H9 (cell line): ENCODE measurements around the gene FJX1. TPM values are rescaled to one million over a fixed set of nuclear protein-coding genes. Genes with fewer than 3 reads are reported as not detected.

Experiments
- DNase-seq: peaks from one replicate; pipeline ENCODE4 v3.0.0-alpha.2; 2017
- H2AFZ ChIP-seq: one replicate; pipeline ENCODE4 v1.6.1; 2013; ENCODE audit warnings: mild to moderate bottlenecking, low read length, control low read depth, moderate library complexity
- H2AK5ac ChIP-seq: 2 replicates; pipeline ENCODE4 v1.6.1; 2013; ENCODE audit warnings: low read length, control low read depth, mixed read lengths; ENCODE audit not compliant: insufficient read length
- H2BK120ac ChIP-seq: one replicate; pipeline ENCODE4 v1.6.1; 2013; ENCODE audit warnings: low read depth, mild to moderate bottlenecking, low read length, control low read depth, inconsistent platforms; ENCODE audit not compliant: poor library complexity, severe bottlenecking
- H2BK12ac ChIP-seq: 2 replicates; pipeline ENCODE4 v1.6.1; 2013; ENCODE audit warnings: low read length, control low read depth, mixed read lengths, low read depth; ENCODE audit not compliant: insufficient read length
- H2BK15ac ChIP-seq: 2 replicates; pipeline ENCODE4 v1.6.1; 2013; ENCODE audit warnings: low read depth, low read length, control low read depth
- H2BK20ac ChIP-seq: one replicate; pipeline ENCODE4 v1.6.1; 2013; ENCODE audit warnings: low read depth, mild to moderate bottlenecking, low read length, control low read depth, inconsistent platforms; ENCODE audit not compliant: poor library complexity, severe bottlenecking
- H2BK5ac ChIP-seq: 2 replicates; pipeline ENCODE4 v1.6.1; 2013; ENCODE audit warnings: low read length, control low read depth, mixed read lengths; ENCODE audit not compliant: insufficient read length
- H3K14ac ChIP-seq: 2 replicates; pipeline ENCODE4 v1.6.1; 2013; ENCODE audit warnings: low read length, control low read depth; ENCODE audit not compliant: insufficient read depth
- H3K18ac ChIP-seq: 2 replicates; pipeline ENCODE4 v1.6.1; 2013; ENCODE audit warnings: low read depth, mild to moderate bottlenecking, mixed read lengths, low read length, control low read depth; ENCODE audit not compliant: insufficient read length
- H3K23ac ChIP-seq: 2 replicates; pipeline ENCODE4 v1.6.1; 2013; ENCODE audit warnings: low read length, control low read depth, mixed read lengths, low read depth; ENCODE audit not compliant: insufficient read length
- H3K23me2 ChIP-seq: 2 replicates; pipeline ENCODE4 v1.6.1; 2013; ENCODE audit warnings: low read depth, mild to moderate bottlenecking, mixed read lengths, low read length, control low read depth; ENCODE audit not compliant: insufficient read length, poor library complexity, severe bottlenecking
- H3K27ac ChIP-seq: 2 replicates; pipeline ENCODE4 v1.5.1; 2013; ENCODE audit warnings: low read length, control low read depth, mixed read lengths, low read depth; ENCODE audit not compliant: insufficient read length
- H3K27me3 ChIP-seq: 2 replicates; pipeline ENCODE4 v1.6.1; 2013; ENCODE audit warnings: low read length, control low read depth, inconsistent platforms; ENCODE audit not compliant: insufficient read depth
- H3K4ac ChIP-seq: 2 replicates; pipeline ENCODE4 v1.6.1; 2013; ENCODE audit warnings: low read depth, mild to moderate bottlenecking, control low read depth, inconsistent platforms, low read length, moderate library complexity
- H3K4me1 ChIP-seq: 2 replicates; pipeline ENCODE4 v1.6.1; 2013; ENCODE audit warnings: low read length, control low read depth, inconsistent platforms; ENCODE audit not compliant: insufficient read depth
- H3K4me2 ChIP-seq: 2 replicates; pipeline ENCODE4 v1.6.1; 2013; ENCODE audit warnings: low read length, control low read depth, mixed read lengths; ENCODE audit not compliant: insufficient read length, insufficient read depth
- H3K56ac ChIP-seq: 2 replicates; pipeline ENCODE4 v1.6.1; 2013; ENCODE audit warnings: low read depth, mild to moderate bottlenecking, mixed read lengths, low read length, control low read depth; ENCODE audit not compliant: insufficient read length
- H3K79me1 ChIP-seq: 2 replicates; pipeline ENCODE4 v1.6.1; 2013; ENCODE audit warnings: low read depth, mild to moderate bottlenecking, moderate library complexity, low read length, control low read depth, inconsistent platforms; ENCODE audit not compliant: insufficient read depth, poor library complexity, severe bottlenecking
- H3K79me2 ChIP-seq: 2 replicates; pipeline ENCODE4 v1.6.1; 2013; ENCODE audit warnings: low read length, control low read depth, inconsistent platforms; ENCODE audit not compliant: insufficient read depth
- H3K9ac ChIP-seq: 2 replicates; pipeline ENCODE4 v1.6.1; 2013; ENCODE audit warnings: low read length, control low read depth, mixed read lengths; ENCODE audit not compliant: insufficient read length; ENCODE audit errors: extremely low read depth
- H3K9me3 ChIP-seq: one replicate; pipeline ENCODE4 v1.6.1; 2013; ENCODE audit warnings: low read depth, low read length, inconsistent platforms; ENCODE audit not compliant: control insufficient read depth
- H3T11ph ChIP-seq: one replicate; pipeline ENCODE4 v1.6.1; 2013; ENCODE audit warnings: mild to moderate bottlenecking, low read length, control low read depth, inconsistent platforms
- H4K20me1 ChIP-seq: one replicate; pipeline ENCODE4 v1.6.1; 2013; ENCODE audit not compliant: control insufficient read depth, insufficient read length, insufficient read depth
- H4K5ac ChIP-seq: 2 replicates; pipeline ENCODE4 v1.6.1; 2013; ENCODE audit warnings: low read depth, mild to moderate bottlenecking, mixed read lengths, low read length, control low read depth; ENCODE audit not compliant: insufficient read length
- H4K8ac ChIP-seq: replicated peaks from 2 replicates; pipeline ENCODE4 v1.6.1; 2013; ENCODE audit warnings: low read length, control low read depth, mixed read lengths, low read depth; ENCODE audit not compliant: insufficient read length
- H4K91ac ChIP-seq: 2 replicates; pipeline ENCODE4 v1.6.1; 2013; ENCODE audit warnings: low read depth, mild to moderate bottlenecking, moderate library complexity, mixed read lengths, low read length, control low read depth; ENCODE audit not compliant: insufficient read length
- H3K27ac Mint-ChIP-seq, 3 experiments: 2 replicates in 2 of 3; 3 replicates in 1 of 3; pipeline ENCODE4 v1.8.0; 2020 to 2021; ENCODE audit warnings: mixed read lengths in 3 of 3, mild to moderate bottlenecking in 1 of 3, moderate library complexity in 1 of 3
- H3K27me3 Mint-ChIP-seq: 2 replicates; pipeline ENCODE4 v1.8.0; 2021; ENCODE audit warnings: low read depth, mild to moderate bottlenecking, moderate library complexity, mixed read lengths
- H3K36me3 Mint-ChIP-seq, 3 experiments: 2 replicates in 2 of 3; 3 replicates in 1 of 3; pipeline ENCODE4 v1.8.0; 2020 to 2021; ENCODE audit warnings: low read depth in 3 of 3, mixed read lengths in 3 of 3; ENCODE audit not compliant: insufficient read depth in 1 of 3
- H3K4me1 Mint-ChIP-seq, 2 experiments: 2 replicates each; pipeline ENCODE4 v1.8.0; 2020; ENCODE audit warnings: mixed read lengths in 2 of 2
- H3K4me3 Mint-ChIP-seq, 2 experiments: 2 replicates in 1 of 2; 3 replicates in 1 of 2; pipeline ENCODE4 v1.8.0; 2020 to 2021; ENCODE audit warnings: mild to moderate bottlenecking in 2 of 2, mixed read lengths in 2 of 2, moderate library complexity in 1 of 2
- H3K9me3 Mint-ChIP-seq, 2 experiments: 2 replicates in 1 of 2; 3 replicates in 1 of 2; pipeline ENCODE4 v1.8.0; 2020; ENCODE audit warnings: mild to moderate bottlenecking in 2 of 2, mixed read lengths in 2 of 2, moderate library complexity in 1 of 2
- CTCF ChIP-seq: fragments of 200-600 bp; sonication (generic); conservative IDR thresholded peaks from 3 replicates; pipeline ENCODE4 v1.8.0; 2021; ENCODE audit warnings: antibody characterized with exemption, mild to moderate bottlenecking
- WGBS: extraction: QIAGEN DNeasy Blood & Tissue Kit; methylation state at CpG from one replicate; pipeline ENCODE4 v1.1.7; 2013; ENCODE audit warnings: missing lambda C conversion rate, low lambda C conversion rate, mixed read lengths; ENCODE audit not compliant: insufficient read length; ENCODE audit errors: extremely low coverage; 5-methylcytosine and 5-hydroxymethylcytosine counted together
- total RNA-seq: library from RNA; stranded (reverse); gene quantifications from 2 replicates; pipeline ENCODE4 v1.2.1, GENCODE V29; 2021

The FJX1 gene
- total RNA-seq, 1 experiment from 2014 or later, result 11.5 TPM

GRCh38 chr11:35571696-35572095 lies 46.6 kb upstream of the FJX1 start:
- H3T11ph ChIP-seq, result no peak overlapping the region
- H3K27ac Mint-ChIP-seq, result no peak overlapping the region
- H4K91ac ChIP-seq, result no peak overlapping the region
- H3K4me2 ChIP-seq, result no peak overlapping the region
- no peaks in the 10 kb centered on the region for H3K79me1 ChIP-seq
- no peak overlapping the region for H3K14ac ChIP-seq
- H3K4me3 Mint-ChIP-seq, result no peak overlapping the region; a peak in 1 of 5 replicates
- no peak overlapping the region for H3K4ac ChIP-seq
- no peaks in the 10 kb centered on the region for H3K23me2 ChIP-seq
- H3K9me3 Mint-ChIP-seq, result peaks cover 15 to 16% of the 10 kb centered on the region in 2 experiments; a peak in 4 of 5 replicates
- H3K9ac ChIP-seq, result no peak overlapping the region
- no peak overlapping the region for H2BK5ac ChIP-seq
- H3K36me3 Mint-ChIP-seq, result peaks cover 0 to 27% (median 9%) of the 10 kb centered on the region in 3 experiments; a peak in 5 of 7 replicates
- no peaks in the 10 kb centered on the region for H3K4me1 ChIP-seq
- H3K23ac ChIP-seq, result no peak overlapping the region
- H3K4me1 Mint-ChIP-seq, result peaks cover 8 to 14% of the 10 kb centered on the region in 2 experiments; a peak in 3 of 4 replicates
- no peak overlapping the region for H2AFZ ChIP-seq
- H3K27me3 Mint-ChIP-seq, result peaks cover 1% of the 10 kb centered on the region; the same call in 1 of the 2 replicates
- no peaks in the 10 kb centered on the region for H3K79me2 ChIP-seq
- no peak for TF ChIP-seq CTCF
- H2BK12ac ChIP-seq, result no peak overlapping the region
- no peaks in the 10 kb centered on the region for H4K20me1 ChIP-seq
- no peak overlapping the region for H4K5ac ChIP-seq
- no peak overlapping the region for H3K56ac ChIP-seq
- no peak overlapping the region for H2BK20ac ChIP-seq
- no peak overlapping the region for H4K8ac ChIP-seq
- no CpG with 5 or more reads among the region's 3 CpGs for WGBS
- H2BK15ac ChIP-seq, result no peak overlapping the region
- no peaks in the 10 kb centered on the region for H3K27me3 ChIP-seq
- H3K9me3 ChIP-seq, result no peaks in the 10 kb centered on the region
- no peak overlapping the region for H3K18ac ChIP-seq
- no peak overlapping the region for H2AK5ac ChIP-seq
- DNase-seq, result no peak
- no peak overlapping the region for H2BK120ac ChIP-seq
- no peak overlapping the region for H3K27ac ChIP-seq
